Lower leg skin (tissue), 4 donors: ENCODE measurements around the gene SHKBP1. TPM values are rescaled to one million over a fixed set of nuclear protein-coding genes. Genes with fewer than 3 reads are reported as not detected.
A peak's percentile ranks its signal among the peaks of the same experiment; 100 is the strongest.

Experiments
- DNase-seq, 2 donors: peaks; one replicate each; pipeline ENCODE4 v3.0.0-alpha.2; 2019; ENCODE audit warnings: low spot score in 2 of 2
- H3K4me3 ChIP-seq: fragments of 200-600 bp; sonication (generic); 2 replicates; pipeline ENCODE4 v1.5.1; 2017; ENCODE audit warnings: mild to moderate bottlenecking, low read depth; ENCODE audit not compliant: poor library complexity, severe bottlenecking
- POLR2A ChIP-seq, 2 donors: fragments of 450-650 bp; IDR thresholded peaks; one replicate each; pipeline ENCODE4 v1.6.1; 2016 to 2017; ENCODE audit warnings: antibody characterized with exemption in 2 of 2, mild to moderate bottlenecking in 1 of 2, moderate library complexity in 1 of 2
- WGBS, 2 donors: methylation state at CpG; one replicate each; pipeline ENCODE4 v1.1.5; 2018; 5-methylcytosine and 5-hydroxymethylcytosine counted together
- intact Hi-C: fragments of 100-400 bp; cut with DNase I; formaldehyde crosslinking; loops from one replicate; pipeline ENCODE4 v1.15.0; 2023; ENCODE audit warnings: low total_unique reads
- total RNA-seq, 4 donors: library from RNA; depleted of rRNA; stranded (reverse); fragments of >200 nt; gene quantifications; one replicate each; pipeline ENCODE4 v1.1.0, GENCODE V29; 2016
- TF ChIP-seq, protein P1 (sequence below), 3 donors: fragments of 450-650 bp; IDR thresholded peaks; one replicate each; pipeline ENCODE4 v1.5.1; 2016; ENCODE audit warnings: antibody characterized with exemption in 3 of 3, mild to moderate bottlenecking in 3 of 3, moderate library complexity in 2 of 3

The SHKBP1 gene
- total RNA-seq, 4 donors from 2014 or later, result 39.6 to 53.4 (median 43.0) TPM

DNA sequence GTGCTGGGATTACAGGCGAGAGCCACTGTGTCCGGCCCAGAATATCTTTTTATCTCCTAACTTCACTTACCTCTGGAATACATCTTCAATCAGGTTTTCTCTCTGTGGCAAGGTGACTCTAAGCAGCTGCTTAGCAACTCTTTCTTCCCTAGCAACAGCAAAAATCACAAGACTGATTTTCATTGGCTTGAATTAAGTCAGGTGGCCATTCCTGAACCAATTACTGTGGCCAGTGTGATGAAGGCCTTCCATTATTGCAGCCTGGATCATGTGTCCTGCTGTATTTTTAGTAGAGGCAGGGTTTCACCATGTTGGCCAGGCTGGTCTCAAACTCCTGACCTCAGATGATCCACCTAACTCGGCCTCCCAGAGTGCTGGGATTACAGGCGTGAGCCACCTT, 15.5 kb downstream of the SHKBP1 start:
- intact Hi-C loops, result loop anchor here (10.0 kb wide), 1 partner anchor 57 kb away; no protein-coding TSS in a partner anchor
- TF ChIP-seq, protein P1, sequence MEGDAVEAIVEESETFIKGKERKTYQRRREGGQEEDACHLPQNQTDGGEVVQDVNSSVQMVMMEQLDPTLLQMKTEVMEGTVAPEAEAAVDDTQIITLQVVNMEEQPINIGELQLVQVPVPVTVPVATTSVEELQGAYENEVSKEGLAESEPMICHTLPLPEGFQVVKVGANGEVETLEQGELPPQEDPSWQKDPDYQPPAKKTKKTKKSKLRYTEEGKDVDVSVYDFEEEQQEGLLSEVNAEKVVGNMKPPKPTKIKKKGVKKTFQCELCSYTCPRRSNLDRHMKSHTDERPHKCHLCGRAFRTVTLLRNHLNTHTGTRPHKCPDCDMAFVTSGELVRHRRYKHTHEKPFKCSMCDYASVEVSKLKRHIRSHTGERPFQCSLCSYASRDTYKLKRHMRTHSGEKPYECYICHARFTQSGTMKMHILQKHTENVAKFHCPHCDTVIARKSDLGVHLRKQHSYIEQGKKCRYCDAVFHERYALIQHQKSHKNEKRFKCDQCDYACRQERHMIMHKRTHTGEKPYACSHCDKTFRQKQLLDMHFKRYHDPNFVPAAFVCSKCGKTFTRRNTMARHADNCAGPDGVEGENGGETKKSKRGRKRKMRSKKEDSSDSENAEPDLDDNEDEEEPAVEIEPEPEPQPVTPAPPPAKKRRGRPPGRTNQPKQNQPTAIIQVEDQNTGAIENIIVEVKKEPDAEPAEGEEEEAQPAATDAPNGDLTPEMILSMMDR (IDR thresholded peaks at IDR 0.05), result no peak
- TF ChIP-seq POLR2A (IDR thresholded peaks at IDR 0.05), result no peak
- 93% methylated on average over 4 of the region's 4 CpGs for WGBS, 2 donors
- H3K4me3 ChIP-seq, result no peak overlapping the region
- no peak for DNase-seq

- WGBS, 2 donors, result 30 to 32% methylated on average over 8 of the region's 8 CpGs
- TF ChIP-seq, protein P1 (IDR thresholded peaks at IDR 0.05), result no peak
- H3K4me3 ChIP-seq, result no peak overlapping the region
- intact Hi-C loops, result loop anchor here (10.0 kb wide), 1 partner anchor 59 kb away; no protein-coding TSS in a partner anchor
- no peak for DNase-seq
Observed at GRCh38 chr19:40594255-40594654, 17.6 kb downstream of the SHKBP1 start.

DNA sequence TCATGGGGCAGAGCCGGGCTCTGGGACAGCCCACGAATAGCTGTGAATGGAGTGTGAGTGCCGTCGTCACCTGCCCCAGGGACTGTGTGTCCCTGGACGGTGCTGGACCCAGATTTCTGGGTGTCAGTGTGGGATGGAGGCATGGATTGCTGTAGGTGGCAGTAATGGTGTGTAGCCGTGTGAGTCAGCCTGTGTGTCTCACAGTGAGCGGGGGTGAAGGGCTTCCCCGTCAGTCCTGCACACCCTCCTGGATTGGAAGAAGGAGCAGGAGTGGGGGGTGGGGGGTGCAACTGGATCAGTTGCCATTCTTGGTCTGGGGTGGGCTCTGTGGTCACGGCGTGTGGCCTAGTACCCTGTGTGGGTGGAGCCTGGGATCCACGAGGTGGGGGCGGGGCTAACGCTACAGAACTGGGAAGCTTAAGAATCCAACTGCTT, 18.0 kb downstream of the SHKBP1 start:
- no peak for TF ChIP-seq POLR2A (IDR thresholded peaks at IDR 0.05)
- TF ChIP-seq, protein P1 (IDR thresholded peaks at IDR 0.05), result no peak
- intact Hi-C loops, result loop anchor here (5.0 to 10.0 kb wide), 2 partner anchors 42 to 60 kb away; no protein-coding TSS in a partner anchor
- DNase-seq, result no peak
- WGBS, 2 donors, result 22 to 34% methylated on average over 13 of the region's 13 CpGs
- H3K4me3 ChIP-seq, result no peak overlapping the region

GRCh38 chr19:40596608-40597328, 20.1 kb downstream of the SHKBP1 start:
- WGBS, 2 donors, result 13 to 32% methylated on average over 11 to 43 of the region's 53 CpGs
- DNase-seq, result peak in 1 of 2 donors; percentile 91
- intact Hi-C loops, result loop anchor here (5.0 to 10.0 kb wide), 2 partner anchors 44 to 62 kb away; no protein-coding TSS in a partner anchor
- H3K4me3 ChIP-seq, result no peak overlapping the region
- TF ChIP-seq, protein P1 (IDR thresholded peaks at IDR 0.05), result no peak
- no peak for TF ChIP-seq POLR2A (IDR thresholded peaks at IDR 0.05)

DNA sequence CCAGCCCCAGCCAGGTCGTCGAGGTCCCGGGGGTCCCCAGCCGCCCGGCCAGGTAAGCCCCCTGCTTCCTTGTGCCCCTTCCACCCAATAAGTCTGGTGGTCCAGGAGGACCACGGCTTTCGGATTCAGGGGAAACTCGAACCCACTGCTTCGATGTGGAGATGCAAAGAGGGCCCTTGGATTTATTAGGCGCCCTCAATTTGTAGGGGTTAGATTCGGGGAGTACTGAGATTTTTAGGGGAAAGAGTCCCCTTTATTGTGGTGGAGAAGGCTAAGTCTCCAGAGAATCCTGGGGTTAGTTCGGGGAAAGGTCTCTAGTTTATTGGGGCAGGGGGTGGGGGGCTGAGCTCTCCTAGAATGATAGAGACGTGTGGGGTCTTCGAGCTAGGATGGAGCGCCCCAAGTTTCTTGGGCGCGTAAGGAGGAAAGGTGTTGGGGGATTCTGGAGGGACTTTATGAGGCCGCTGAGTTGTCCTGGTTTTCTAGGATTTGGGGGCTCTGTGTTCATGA, 20.7 kb downstream of the SHKBP1 start:
- 12 to 14% methylated on average over 16 to 17 of the region's 18 CpGs for WGBS, 2 donors
- TF ChIP-seq, protein P1 (IDR thresholded peaks at IDR 0.05), result no peak
- no peak overlapping the region for H3K4me3 ChIP-seq
- intact Hi-C loops, result loop anchor here (5.0 to 10.0 kb wide), 2 partner anchors 45 to 63 kb away; no protein-coding TSS in a partner anchor
- no peak for DNase-seq
